Measurements from ENCODE around the gene ACTMAP. TPM values are rescaled to one million over a fixed set of nuclear protein-coding genes. Genes with fewer than 3 reads are reported as not detected.

ACTMAP gene
- total RNA-seq, 1 donor from 2014 or later = 10.4 TPM

DNA sequence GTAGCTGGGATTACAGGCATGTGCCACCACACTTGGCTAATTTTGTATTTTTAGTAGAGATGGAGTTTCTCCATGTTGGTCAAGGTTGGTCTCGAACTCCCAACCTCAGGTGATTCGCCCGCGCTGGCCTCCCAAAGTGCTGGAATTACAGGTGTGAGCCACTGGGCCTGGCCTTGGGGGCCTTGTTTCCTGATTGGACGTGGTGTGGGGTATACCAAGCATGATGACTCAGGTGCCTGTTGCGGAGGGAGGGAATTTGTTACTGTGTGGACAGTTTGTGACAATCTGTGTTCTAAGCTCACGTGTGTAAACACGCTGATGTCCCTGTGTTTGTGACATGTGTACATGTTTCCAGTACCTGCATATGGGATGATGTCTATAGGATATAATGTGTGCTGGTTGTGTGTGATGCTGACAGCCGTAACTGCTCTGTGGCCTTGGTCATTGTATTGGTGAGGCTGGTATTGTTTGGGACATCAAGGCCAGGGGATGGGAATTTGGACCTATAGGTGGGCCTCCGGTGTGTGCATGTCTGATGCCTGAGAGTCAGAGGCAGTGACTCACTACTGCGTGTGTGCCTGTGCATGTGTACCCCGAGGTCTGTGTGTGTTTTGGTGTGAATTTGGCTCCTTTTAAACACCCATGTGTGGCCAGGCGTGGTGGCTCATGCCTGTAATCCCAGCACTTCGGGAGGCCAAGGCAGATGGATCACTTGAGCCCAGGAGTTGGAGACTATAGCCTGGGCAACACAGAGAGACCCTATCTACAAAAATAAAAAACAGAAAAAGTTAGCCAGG is 47.1 kb upstream of the ACTMAP start:
- Mint-ChIP-seq H3K27ac (ENCODE audit: unreplicated experiment) (peak overlapping the region; percentile 95), H3K27me3 (ENCODE audit: low read depth) (no peaks in the 10 kb centered on the region)

GRCh38 chr19:40791996-40792395 is 41.7 kb upstream of the ACTMAP start:
- H3K27ac Mint-ChIP-seq (ENCODE audit: unreplicated experiment) = peak overlapping the region; percentile 71
- no peaks in the 10 kb centered on the region for H3K27me3 Mint-ChIP-seq (ENCODE audit: low read depth)
- peaks cover 13% of the 10 kb centered on the region for H3K36me3 Mint-ChIP-seq (ENCODE audit: low read depth)
- H3K9me3 Mint-ChIP-seq (ENCODE audit: low read depth) = no peaks in the 10 kb centered on the region
- peaks cover 22% of the 10 kb centered on the region for H3K4me1 Mint-ChIP-seq (ENCODE audit: low read depth)
- H3K4me3 Mint-ChIP-seq (ENCODE audit: unreplicated experiment) = no peak overlapping the region
- TF ChIP-seq CTCF (IDR thresholded peaks at IDR 0.05) = no peak
- no peak for DNase-seq (ENCODE audit: low spot score)

More for the DNA sequence above, 47.1 kb upstream of the ACTMAP start:
- peaks cover 7% of the 10 kb centered on the region for H3K36me3 Mint-ChIP-seq (ENCODE audit: low read depth)
- no peak for DNase-seq (ENCODE audit: low spot score)
- H3K4me1 Mint-ChIP-seq (ENCODE audit: low read depth) = peaks cover 45% of the 10 kb centered on the region
- no peak overlapping the region for H3K4me3 Mint-ChIP-seq (ENCODE audit: unreplicated experiment)
- H3K9me3 Mint-ChIP-seq (ENCODE audit: low read depth) = no peaks in the 10 kb centered on the region
- TF ChIP-seq CTCF (IDR thresholded peaks at IDR 0.05) = no peak

DNA sequence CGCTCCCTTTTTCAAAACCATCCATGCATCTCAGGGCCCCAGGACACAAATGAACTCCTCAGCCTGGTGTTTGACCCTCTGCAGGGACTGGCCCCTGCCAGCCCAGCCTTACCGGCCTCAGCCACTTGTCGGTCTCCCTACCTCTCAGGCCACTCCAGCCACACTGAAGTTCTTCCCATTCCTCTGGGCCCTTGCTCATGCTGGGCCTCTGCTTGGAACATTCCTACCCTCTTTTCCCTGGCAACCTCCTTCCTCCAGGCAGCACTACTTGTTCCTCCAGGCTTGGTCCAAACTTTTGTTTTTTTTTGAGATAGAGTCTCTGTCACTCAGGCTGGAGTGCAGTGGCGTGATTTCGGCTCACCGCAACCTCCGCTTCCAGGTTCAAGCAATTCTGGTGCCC is 41.1 kb upstream of the ACTMAP start:
- DNase-seq (ENCODE audit: low spot score) = no peak
- no peak overlapping the region for H3K4me3 Mint-ChIP-seq (ENCODE audit: unreplicated experiment)
- H3K36me3 Mint-ChIP-seq (ENCODE audit: low read depth) = peaks cover 14% of the 10 kb centered on the region
- peak overlapping the region; percentile 77 for H3K27ac Mint-ChIP-seq (ENCODE audit: unreplicated experiment)
- peaks cover 22% of the 10 kb centered on the region for H3K4me1 Mint-ChIP-seq (ENCODE audit: low read depth)
- H3K9me3 Mint-ChIP-seq (ENCODE audit: low read depth) = no peaks in the 10 kb centered on the region
- no peak for TF ChIP-seq CTCF (IDR thresholded peaks at IDR 0.05)
- no peaks in the 10 kb centered on the region for H3K27me3 Mint-ChIP-seq (ENCODE audit: low read depth)

DNA sequence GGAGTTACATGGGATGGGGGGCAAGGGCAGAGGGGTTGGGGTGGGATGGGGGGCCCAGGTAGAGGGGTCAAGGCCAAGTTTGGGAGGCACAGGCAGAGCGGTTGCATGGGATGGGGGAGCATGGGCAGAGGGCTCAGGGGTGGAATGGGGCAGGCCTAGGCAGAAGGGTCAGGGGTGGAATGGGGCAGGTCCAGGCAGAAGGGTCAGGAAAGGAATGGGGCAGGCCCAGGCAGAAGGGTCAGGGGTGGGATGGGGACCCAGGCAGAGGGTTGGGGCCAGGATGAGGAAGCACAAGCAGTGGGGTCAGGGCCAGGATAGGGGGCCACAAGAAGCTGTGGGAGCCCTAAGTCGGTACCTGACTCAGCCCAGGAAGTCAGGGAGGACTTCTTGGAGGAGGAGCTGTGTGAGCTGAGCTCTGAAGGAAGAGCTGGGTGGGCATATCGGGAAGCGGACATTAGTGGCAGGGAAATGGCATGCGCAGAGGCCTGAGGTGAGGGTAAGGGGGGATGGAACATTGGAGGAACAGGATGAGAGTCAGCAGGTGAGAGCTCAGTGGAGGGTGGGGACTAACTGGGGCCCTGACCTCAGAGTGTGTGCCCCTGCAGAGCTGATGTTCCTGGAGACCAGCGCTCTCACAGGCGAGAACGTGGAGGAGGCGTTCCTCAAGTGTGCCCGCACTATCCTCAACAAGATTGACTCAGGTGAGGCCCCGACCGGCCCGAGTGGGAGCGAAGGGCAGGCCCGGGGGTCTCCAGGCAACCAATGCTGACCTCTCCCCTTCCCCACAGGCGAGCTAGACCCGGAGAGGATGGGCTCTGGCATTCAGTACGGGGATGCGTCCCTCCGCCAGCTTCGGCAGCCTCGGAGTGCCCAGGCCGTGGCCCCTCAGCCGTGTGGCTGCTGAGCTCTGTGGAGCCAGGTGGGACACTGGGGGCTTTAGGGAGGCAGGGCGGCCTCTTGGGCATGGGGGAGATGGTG is 36.1 kb upstream of the ACTMAP start:
- no peak for DNase-seq (ENCODE audit: low spot score)
- H3K36me3 Mint-ChIP-seq (ENCODE audit: low read depth) = peaks cover 20% of the 10 kb centered on the region

More for the DNA sequence above, 36.1 kb upstream of the ACTMAP start:
- H3K27me3 Mint-ChIP-seq (ENCODE audit: low read depth) = no peaks in the 10 kb centered on the region
- H3K4me3 Mint-ChIP-seq (ENCODE audit: unreplicated experiment) = no peak overlapping the region
- no peaks in the 10 kb centered on the region for H3K9me3 Mint-ChIP-seq (ENCODE audit: low read depth)
- TF ChIP-seq CTCF (IDR thresholded peaks at IDR 0.05) = no peak
- peaks cover 4% of the 10 kb centered on the region for H3K4me1 Mint-ChIP-seq (ENCODE audit: low read depth)
- no peak overlapping the region for H3K27ac Mint-ChIP-seq (ENCODE audit: unreplicated experiment)

Data from chondrocyte (in vitro differentiated cells).